GM19395 (cell line): ENCODE results near the gene TACSTD2.
"Not testable (repeated sequence)": the region's sequence is repeated elsewhere in the genome, so short reads cannot be mapped to it uniquely, and the experiment has no call there.

Experiments
- ATAC-seq: cut with Tn5 transposase; IDR thresholded peaks from one replicate; pipeline ENCODE4 v1.9.1; 2021; ENCODE audit warnings: mild to moderate bottlenecking, moderate library complexity; ENCODE audit not compliant: unreplicated experiment

TACSTD2 gene

DNA sequence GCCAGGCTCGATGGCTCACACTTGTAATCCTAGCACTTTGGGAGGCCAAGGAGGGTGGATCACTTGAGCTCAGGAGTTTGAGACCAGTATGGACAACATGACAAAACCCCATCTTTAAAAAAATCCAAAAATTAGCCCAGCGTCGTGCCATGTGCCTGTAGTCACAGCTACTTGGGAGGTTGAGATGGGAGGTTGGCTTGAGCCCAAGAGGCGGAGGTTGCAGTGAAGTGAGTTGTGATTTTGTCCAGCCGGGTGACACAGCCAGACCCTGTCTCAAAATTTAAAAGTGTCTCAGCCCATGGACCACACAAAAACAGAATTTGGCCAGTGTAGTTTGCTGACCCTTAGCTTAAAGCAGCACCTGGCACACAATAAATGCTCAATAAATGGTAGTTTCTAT is 11.3 kb upstream of the TACSTD2 start:
- ATAC-seq = no peak

DNA sequence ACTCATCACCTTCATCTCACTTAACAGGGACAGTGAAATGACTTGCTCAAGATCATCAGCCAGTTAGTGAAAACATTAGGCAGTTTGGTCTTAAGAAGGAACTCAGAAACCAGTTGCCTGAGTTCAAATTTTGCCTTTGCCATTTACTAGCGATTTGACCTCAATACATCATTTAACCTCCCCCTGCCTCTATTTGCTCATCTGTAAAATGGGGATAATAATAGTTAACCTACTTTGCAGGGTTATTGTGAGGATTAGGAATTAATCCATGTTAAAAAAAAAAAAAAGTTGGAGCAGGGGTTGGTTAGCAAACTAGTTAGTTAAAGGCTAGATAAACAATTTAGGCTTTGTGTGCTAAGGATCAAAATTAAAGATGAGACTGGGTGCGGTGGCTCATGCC is 10.6 kb upstream of the TACSTD2 start:
- ATAC-seq = no peak

DNA sequence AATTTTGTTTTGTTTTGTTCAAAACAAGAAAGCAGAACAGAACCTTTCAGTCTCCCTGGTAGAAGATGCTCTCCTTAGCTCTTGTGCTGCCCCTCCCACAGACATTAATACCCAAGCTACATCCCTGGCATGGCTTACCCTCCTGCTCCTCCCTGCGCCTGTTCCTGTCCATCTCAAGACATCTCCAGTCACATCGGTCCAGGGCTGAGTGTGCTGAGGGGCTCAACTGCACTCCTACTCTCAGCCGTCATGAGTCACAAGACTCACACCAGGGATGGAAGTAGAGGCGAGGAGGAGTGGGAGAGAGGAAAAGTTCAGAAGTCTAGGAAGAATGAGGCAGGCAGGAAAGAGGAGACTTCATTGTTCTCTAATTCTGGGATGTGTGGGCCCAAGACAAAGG is 9.2 kb upstream of the TACSTD2 start:
- ATAC-seq = no peak

GRCh38 chr1:58585581-58586151 is 8.6 kb upstream of the TACSTD2 start:
- ATAC-seq = no peak

- no peak for ATAC-seq
These were observed 8.1 kb upstream of the TACSTD2 start for GRCh38 chr1:58585166-58585565.

- ATAC-seq = peak; percentile 83
These were observed 7.2 kb upstream of the TACSTD2 start for GRCh38 chr1:58584082-58584895.

GRCh38 chr1:58583496-58583895 is 6.4 kb upstream of the TACSTD2 start:
- no peak for ATAC-seq

DNA sequence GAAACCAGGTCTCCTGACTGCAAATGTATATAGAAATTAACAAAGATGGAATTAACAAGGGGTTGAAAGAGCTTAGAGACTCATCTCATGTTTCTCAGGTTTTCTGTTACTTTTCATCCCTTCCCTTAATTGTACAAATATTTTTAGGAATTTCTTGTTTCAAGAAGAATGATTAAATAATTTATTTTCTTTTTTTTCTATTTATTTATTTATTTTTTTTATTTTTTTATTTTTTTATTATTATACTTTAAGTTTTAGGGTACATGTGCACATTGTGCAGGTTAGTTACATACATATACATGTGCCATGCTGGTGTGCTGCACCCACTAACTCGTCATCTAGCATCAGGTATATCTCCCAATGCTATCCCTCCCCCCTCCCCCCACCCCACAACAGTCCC is 5.1 kb upstream of the TACSTD2 start:
- not testable (repeated sequence) for ATAC-seq

GRCh38 chr1:58581641-58582040 is 4.6 kb upstream of the TACSTD2 start:
- ATAC-seq = no peak

- ATAC-seq = no peak
These were observed 3.1 kb upstream of the TACSTD2 start for GRCh38 chr1:58580186-58580585.

- no peak for ATAC-seq
These were observed 590 bp upstream of the TACSTD2 start for GRCh38 chr1:58577654-58578030.

DNA sequence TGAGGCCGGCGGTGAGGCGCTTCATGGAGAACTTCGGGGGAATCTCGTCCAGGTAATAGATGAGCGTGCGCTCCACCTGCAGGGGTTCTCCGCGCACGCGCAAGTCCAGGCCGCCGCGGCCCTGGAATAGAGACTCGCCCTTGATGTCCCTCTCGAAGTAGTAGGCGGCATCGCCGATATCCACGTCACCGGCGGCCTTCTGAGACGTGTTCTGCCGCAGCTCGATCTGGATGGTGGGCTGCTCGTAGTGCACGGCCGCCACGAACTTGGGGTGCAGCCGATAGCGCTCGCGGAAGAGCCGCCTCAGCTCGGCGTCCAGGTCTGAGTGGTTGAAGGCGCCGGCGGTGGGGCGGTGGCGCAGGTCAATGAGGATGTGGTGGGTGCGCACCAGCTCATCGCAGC is 726 bp downstream of the TACSTD2 start:
- ATAC-seq = no peak

DNA sequence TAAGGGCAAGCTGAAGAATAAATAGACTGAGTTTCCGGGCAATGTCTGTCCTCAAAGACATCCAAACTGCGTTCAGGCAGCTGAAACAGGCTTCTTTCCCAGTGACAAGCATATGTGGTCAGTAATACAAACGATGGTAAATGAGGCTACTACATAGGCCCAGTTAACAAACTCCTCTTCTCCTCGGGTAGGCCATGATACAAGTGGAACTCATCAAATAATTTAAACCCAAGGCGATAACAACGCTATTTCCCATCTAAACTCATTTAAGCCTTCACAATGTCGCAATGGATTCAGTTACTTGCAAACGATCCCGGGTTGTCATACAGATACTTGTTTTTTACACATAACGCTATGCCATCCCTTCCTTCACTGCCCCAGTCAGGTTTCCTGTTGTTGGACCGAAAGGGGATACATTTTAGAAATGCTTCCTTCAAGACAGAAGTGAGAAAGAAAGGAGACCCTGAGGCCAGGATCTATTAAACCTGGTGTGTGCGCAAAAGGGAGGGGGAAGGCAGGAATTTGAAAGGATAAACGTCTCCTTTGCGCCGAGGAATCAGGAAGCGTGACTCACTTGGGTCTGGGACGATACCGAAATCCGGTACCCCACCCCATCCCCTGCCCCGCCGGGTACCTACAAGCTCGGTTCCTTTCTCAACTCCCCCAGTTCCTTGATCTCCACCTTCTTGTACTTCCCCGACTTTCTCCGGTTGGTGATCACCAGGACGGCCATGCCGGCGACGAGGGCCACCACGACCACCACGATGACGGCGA is 1.3 kb downstream of the TACSTD2 start:
- no peak for ATAC-seq

DNA sequence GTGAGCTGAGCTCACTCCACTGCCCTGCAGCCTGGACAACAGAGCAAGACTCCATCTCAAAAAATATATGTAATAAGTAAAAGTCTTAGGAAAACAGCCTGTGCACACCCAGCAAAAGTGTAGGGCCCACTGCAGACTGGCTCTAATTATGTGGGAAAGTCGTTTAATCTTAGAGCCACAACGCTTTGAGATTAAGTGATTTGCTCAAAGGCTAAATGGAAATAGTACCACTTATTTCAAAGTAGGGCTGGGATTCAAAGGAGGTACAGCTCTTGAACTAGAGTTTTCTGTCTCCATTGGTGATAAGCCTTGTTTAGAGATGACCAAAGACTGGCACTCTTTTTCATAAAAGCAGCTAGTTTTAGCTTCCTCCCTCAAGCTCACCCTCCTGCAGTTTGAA is 2.2 kb downstream of the TACSTD2 start:
- no peak for ATAC-seq

GRCh38 chr1:58573705-58574591 is 3.1 kb downstream of the TACSTD2 start:
- peak; percentile 96 for ATAC-seq

- ATAC-seq = no peak
These were observed 3.9 kb downstream of the TACSTD2 start for GRCh38 chr1:58573138-58573537.

GRCh38 chr1:58572690-58573089 is 4.4 kb downstream of the TACSTD2 start:
- ATAC-seq = no peak

GRCh38 chr1:58571616-58572015 is 5.4 kb downstream of the TACSTD2 start:
- no peak for ATAC-seq

GRCh38 chr1:58570817-58571216 is 6.2 kb downstream of the TACSTD2 start:
- no peak for ATAC-seq

GRCh38 chr1:58570094-58570493 is 7.0 kb downstream of the TACSTD2 start:
- no peak for ATAC-seq

GRCh38 chr1:58568911-58569310 is 8.1 kb downstream of the TACSTD2 start:
- no peak for ATAC-seq
